Duodenal mucosa (tissue), 2 donors: ENCODE results near the gene MYADM.
A peak's percentile ranks its signal among the peaks of the same experiment; 100 is the strongest.
"Not testable (repeated sequence)": the region's sequence is repeated elsewhere in the genome, so short reads cannot be mapped to it uniquely, and the experiment has no call there.

ENCODE experiments used
- H3K27ac ChIP-seq: one replicate; pipeline ENCODE4 v1.7.0; 2013; ENCODE audit warnings: low read depth, low read length
- H3K27me3 ChIP-seq, 2 donors: one replicate each; pipeline ENCODE4 v1.7.0; 2013; ENCODE audit warnings: low read length in 2 of 2, control low read depth in 1 of 2; ENCODE audit not compliant: insufficient read depth in 2 of 2, control insufficient read depth in 1 of 2
- H3K36me3 ChIP-seq, 2 donors: one replicate each; pipeline ENCODE4 v1.7.0; 2013; ENCODE audit warnings: low read length in 2 of 2, control low read depth in 1 of 2; ENCODE audit not compliant: insufficient read depth in 2 of 2, control insufficient read depth in 1 of 2
- H3K4me1 ChIP-seq, 2 donors: one replicate each; pipeline ENCODE4 v1.7.0; 2013; ENCODE audit warnings: low read length in 2 of 2, control low read depth in 1 of 2; ENCODE audit not compliant: insufficient read depth in 2 of 2, control insufficient read depth in 1 of 2
- H3K4me3 ChIP-seq, 2 donors: one replicate each; pipeline ENCODE4 v1.7.0; 2013; ENCODE audit warnings: low read length in 2 of 2, low read depth in 1 of 2
- H3K9ac ChIP-seq, 2 donors: one replicate each; pipeline ENCODE4 v1.7.0; 2013; ENCODE audit warnings: low read length in 2 of 2, low read depth in 1 of 2
- H3K9me3 ChIP-seq, 2 donors: one replicate each; pipeline ENCODE4 v1.7.0; 2013; ENCODE audit warnings: low read length in 2 of 2, control low read depth in 1 of 2; ENCODE audit not compliant: control insufficient read depth in 1 of 2

Gene MYADM

GRCh38 chr19:53840241-53840640 is 27.4 kb upstream of the MYADM start:
- H3K4me1 ChIP-seq, H3K27me3 ChIP-seq, H3K27ac ChIP-seq, H3K9ac ChIP-seq, H3K4me3 ChIP-seq, H3K36me3 ChIP-seq, H3K9me3 ChIP-seq: not testable (repeated sequence)

GRCh38 chr19:53840914-53841313 is 26.8 kb upstream of the MYADM start:
- H3K4me3 ChIP-seq, H3K9me3 ChIP-seq: not testable (repeated sequence)

GRCh38 chr19:53844849-53845246 is 22.8 kb upstream of the MYADM start:
- Histone ChIP-seq H3K27me3 (no peaks in the 10 kb centered on the region), H3K4me3 (no peak overlapping the region), H3K27ac (no peak overlapping the region), H3K4me1 (peaks cover 0 to 3% of the 10 kb centered on the region in 2 donors), H3K36me3 (no peaks in the 10 kb centered on the region), H3K9me3 (no peaks in the 10 kb centered on the region), H3K9ac (no peak overlapping the region)

More at GRCh38 chr19:53840914-53841313, 26.8 kb upstream of the MYADM start:
- H3K27ac ChIP-seq, H3K27me3 ChIP-seq, H3K36me3 ChIP-seq, H3K4me1 ChIP-seq, H3K9ac ChIP-seq: not testable (repeated sequence)

GRCh38 chr19:53847555-53847954 is 20.1 kb upstream of the MYADM start:
- H3K4me3 ChIP-seq = no peak overlapping the region

GRCh38 chr19:53849237-53849676 is 18.4 kb upstream of the MYADM start:
- Histone ChIP-seq H3K36me3 (no peaks in the 10 kb centered on the region), H3K9ac (no peak overlapping the region), H3K27ac (peak overlapping the region; percentile 10), H3K9me3 (no peaks in the 10 kb centered on the region), H3K4me1 (no peaks in the 10 kb centered on the region), H3K27me3 (no peaks in the 10 kb centered on the region), H3K4me3 (no peak overlapping the region)

More at GRCh38 chr19:53847555-53847954, 20.1 kb upstream of the MYADM start:
- Histone ChIP-seq H3K9ac (no peak overlapping the region), H3K9me3 (no peaks in the 10 kb centered on the region), H3K36me3 (no peaks in the 10 kb centered on the region), H3K27me3 (no peaks in the 10 kb centered on the region), H3K27ac (no peak overlapping the region), H3K4me1 (no peaks in the 10 kb centered on the region)

- H3K27me3 ChIP-seq = no peaks in the 10 kb centered on the region
- H3K36me3 ChIP-seq = no peaks in the 10 kb centered on the region
- no peaks in the 10 kb centered on the region for H3K9me3 ChIP-seq
- H3K4me3 ChIP-seq = no peak overlapping the region
- no peak overlapping the region for H3K27ac ChIP-seq
- H3K4me1 ChIP-seq = no peaks in the 10 kb centered on the region
- no peak overlapping the region for H3K9ac ChIP-seq
Measured at GRCh38 chr19:53853707-53854106, 14.0 kb upstream of the MYADM start.

- Histone ChIP-seq H3K4me3 (no peak overlapping the region), H3K27ac (no peak overlapping the region), H3K36me3 (no peaks in the 10 kb centered on the region), H3K27me3 (no peaks in the 10 kb centered on the region), H3K9me3 (no peaks in the 10 kb centered on the region), H3K9ac (no peak overlapping the region), H3K4me1 (peaks cover 22 to 32% of the 10 kb centered on the region in 2 donors)
Measured at GRCh38 chr19:53864308-53864836, 3.3 kb upstream of the MYADM start.

- no peaks in the 10 kb centered on the region for H3K9me3 ChIP-seq
- H3K27ac ChIP-seq = no peak overlapping the region
- peaks cover 24 to 35% of the 10 kb centered on the region in 2 donors for H3K4me1 ChIP-seq
- peak overlapping the region; percentile 53 to 56 for H3K4me3 ChIP-seq
- H3K9ac ChIP-seq = peak overlapping the region; percentile 63 to 64
- H3K36me3 ChIP-seq = no peaks in the 10 kb centered on the region
- H3K27me3 ChIP-seq = no peaks in the 10 kb centered on the region
Measured at GRCh38 chr19:53865523-53865917, 2.2 kb upstream of the MYADM start.

- Histone ChIP-seq H3K9ac (peak overlapping the region; percentile 63 to 64), H3K36me3 (no peaks in the 10 kb centered on the region), H3K4me3 (peak overlapping the region; percentile 56 to 65), H3K9me3 (no peaks in the 10 kb centered on the region), H3K4me1 (peaks cover 27 to 37% of the 10 kb centered on the region in 2 donors), H3K27me3 (no peaks in the 10 kb centered on the region), H3K27ac (peak overlapping the region; percentile 79)
Measured at GRCh38 chr19:53865918-53866864, 1.5 kb upstream of the MYADM start.

- no peaks in the 10 kb centered on the region for H3K9me3 ChIP-seq
- no peaks in the 10 kb centered on the region for H3K27me3 ChIP-seq
- peak overlapping the region; percentile 57 to 64 for H3K9ac ChIP-seq
- H3K36me3 ChIP-seq = no peaks in the 10 kb centered on the region
- peak overlapping the region; percentile 79 for H3K27ac ChIP-seq
- H3K4me3 ChIP-seq = peak overlapping the region; percentile 57 to 65
- peaks cover 27 to 41% of the 10 kb centered on the region in 2 donors for H3K4me1 ChIP-seq
Measured at GRCh38 chr19:53866865-53867224, 838 bp upstream of the MYADM start.
